OCI-LY3 (cell line): ENCODE measurements around the gene GNAT3.

ENCODE experiments used
- CTCF ChIP-seq: fragments of 200-600, 300-600 bp; sonication (generic); IDR thresholded peaks from 2 replicates; pipeline ENCODE4 v1.5.1; 2014; ENCODE audit warnings: antibody characterized with exemption, low read length, low read depth
- EZH2phosphoT487 ChIP-seq: fragments of 200-600 bp; shearing (Covaris generic); IDR thresholded peaks from 2 replicates; pipeline ENCODE4 v1.6.1; 2018; ENCODE audit warnings: antibody characterized with exemption, mixed run types, low read depth

GRCh38 chr7:80552031-80552694 is 40.3 kb upstream of the GNAT3 start:
- TF ChIP-seq CTCF, result no peak
- no peak for TF ChIP-seq EZH2phosphoT487
